Gastrocnemius medialis (tissue), 4 donors: ENCODE data around the gene ACSM5. TPM values are rescaled to one million over a fixed set of nuclear protein-coding genes. Genes with fewer than 3 reads are reported as not detected.

Experiments used
- total RNA-seq, 4 donors: library from RNA; depleted of rRNA; stranded (reverse); fragments of >200 nt; gene quantifications; one replicate each; pipeline versions ENCODE4 v1.1.0 to v1.2.3, GENCODE V29; 2016

ACSM5 gene
- total RNA-seq, 4 donors from 2014 or later = 4.2 to 30.5 (median 9.6) TPM

Other genes starting within 250 kb of the ACSM5 start
- not detected for gene GP2, start 82.0 kb upstream of the ACSM5 start, total RNA-seq
- not detected for gene UMOD, start 56.8 kb upstream of the ACSM5 start, total RNA-seq
- not detected for gene PDILT, start 4.8 kb upstream of the ACSM5 start, total RNA-seq
- under 1 TPM in 2 of 4 donors, not detected in 2; 0.23 to 0.86 TPM for gene ACSM2A, start 42.0 kb downstream of the ACSM5 start, total RNA-seq
- gene ACSM2B, start 166.8 kb downstream of the ACSM5 start, total RNA-seq = under 1 TPM in 2 of 4 donors, not detected in 2; 0.16 to 0.60 TPM